GM19395 (cell line): ENCODE results near the gene SETBP1.

Source experiments
- ATAC-seq: cut with Tn5 transposase; IDR thresholded peaks from one replicate; pipeline ENCODE4 v1.9.1; 2021; ENCODE audit warnings: mild to moderate bottlenecking, moderate library complexity; ENCODE audit not compliant: unreplicated experiment

SETBP1 gene

GRCh38 chr18:44859751-44860439 lies 179.2 kb downstream of the SETBP1 start:
- no peak for ATAC-seq

- no peak for ATAC-seq
These were observed 181.4 kb downstream of the SETBP1 start for GRCh38 chr18:44862112-44862511.

- ATAC-seq, result no peak
These were observed 185.4 kb downstream of the SETBP1 start for GRCh38 chr18:44866103-44866502.

- no peak for ATAC-seq
These were observed 188.8 kb downstream of the SETBP1 start for GRCh38 chr18:44869533-44869932.

GRCh38 chr18:44870631-44871502 lies 190.2 kb downstream of the SETBP1 start:
- peak; percentile 53 for ATAC-seq

- ATAC-seq, result peak; percentile 83
These were observed 191.1 kb downstream of the SETBP1 start for GRCh38 chr18:44871771-44872170.

- ATAC-seq, result no peak
These were observed 195.3 kb downstream of the SETBP1 start for GRCh38 chr18:44876024-44876423.

- no peak for ATAC-seq
These were observed 196.1 kb downstream of the SETBP1 start for GRCh38 chr18:44876755-44877154.

GRCh38 chr18:44878335-44878734 lies 197.6 kb downstream of the SETBP1 start:
- no peak for ATAC-seq

- no peak for ATAC-seq
These were observed 199.5 kb downstream of the SETBP1 start for GRCh38 chr18:44880170-44880569.

GRCh38 chr18:44881461-44882162 lies 200.9 kb downstream of the SETBP1 start:
- ATAC-seq, result no peak

- no peak for ATAC-seq
These were observed 201.6 kb downstream of the SETBP1 start for GRCh38 chr18:44882163-44882868.

GRCh38 chr18:44883671-44884070 lies 203.0 kb downstream of the SETBP1 start:
- no peak for ATAC-seq

- no peak for ATAC-seq
These were observed 203.7 kb downstream of the SETBP1 start for GRCh38 chr18:44884431-44884830.

GRCh38 chr18:44885507-44885906 lies 204.8 kb downstream of the SETBP1 start:
- no peak for ATAC-seq

GRCh38 chr18:44887227-44887631 lies 206.5 kb downstream of the SETBP1 start:
- peak; percentile 81 for ATAC-seq

GRCh38 chr18:44889111-44889510 lies 208.4 kb downstream of the SETBP1 start:
- no peak for ATAC-seq

- no peak for ATAC-seq
These were observed 212.5 kb downstream of the SETBP1 start for GRCh38 chr18:44893045-44893706.

GRCh38 chr18:44893966-44894365 lies 213.3 kb downstream of the SETBP1 start:
- no peak for ATAC-seq

- ATAC-seq, result peak; percentile 66
These were observed 214.6 kb downstream of the SETBP1 start for GRCh38 chr18:44895176-44895798.
